ENCODE data around the gene UBLCP1. TPM values are rescaled to one million over a fixed set of nuclear protein-coding genes. Genes with fewer than 3 reads are reported as not detected.
"Not testable (repeated sequence)": the region's sequence is repeated elsewhere in the genome, so short reads cannot be mapped to it uniquely, and the experiment has no call there.

The UBLCP1 gene
- total RNA-seq, 1 experiment from 2014 or later = 32.9 TPM

- Histone ChIP-seq H3K4me1 (ENCODE audit: control insufficient read depth in 1 of 2, insufficient read depth in 2 of 2, low read length in 2 of 2) (peaks cover 0 to 6% of the 10 kb centered on the region in 2 experiments; a peak in 2 of 4 replicates), H2AFZ (ENCODE audit: low read depth, low read length, poor library complexity, severe bottlenecking) (no peak overlapping the region), H3K9me2 (ENCODE audit: insufficient read depth) (no peaks in the 10 kb centered on the region), H3K9me3 (ENCODE audit: control insufficient read depth in 1 of 2, insufficient read depth in 1 of 2, low read depth in 1 of 2, low read length in 2 of 2) (no peaks in the 10 kb centered on the region), H3K9ac (ENCODE audit: low read length) (no peak overlapping the region), H3K36me3 (ENCODE audit: control insufficient read depth in 1 of 2, insufficient read depth in 2 of 2, low read length in 2 of 2) (no peaks in the 10 kb centered on the region), H3K4me2 (ENCODE audit: low read length) (no peak overlapping the region), H4K20me1 (ENCODE audit: insufficient read depth) (no peaks in the 10 kb centered on the region), H3K27me3 (ENCODE audit: insufficient read depth, low read length) (no peaks in the 10 kb centered on the region), H3K4me3 (replicated peaks in 1 of 2; ENCODE audit: low read depth in 1 of 2, low read length in 2 of 2) (no peak overlapping the region), H3K27ac (ENCODE audit: low read depth, low read length) (no peak overlapping the region), H3K79me2 (ENCODE audit: insufficient read depth, low read length) (no peaks in the 10 kb centered on the region)
- ChIA-PET CTCF (no interaction called here), RAD21 (ENCODE audit: low non-redundant PET in 1 of 2, low total read pairs in 2 of 2, uncharacterized antibody in 2 of 2, unreplicated experiment in 2 of 2) (no interaction called here), POLR2A (interaction anchor here (1.2 kb wide), 1 partner anchor 10 kb away, joined by 4 read pairs; no protein-coding TSS in a partner anchor)
- TF ChIP-seq SP1 (IDR thresholded peaks at IDR 0.05; ENCODE audit: low read depth) (0 out of 2 replicates have a peak, but pooled peaks have one; percentile 23), FOSL1 (IDR thresholded peaks at IDR 0.05; ENCODE audit: low read depth) (no peak), CEBPB (IDR thresholded peaks at IDR 0.05; ENCODE audit: low read depth) (peak; percentile 92), TCF7L2 (IDR thresholded peaks at IDR 0.05; ENCODE audit: borderline replicate concordance, extremely low read depth, insufficient read depth, insufficient read length) (no peak), POLR2AphosphoS5 (IDR thresholded peaks at IDR 0.05; ENCODE audit: low read depth, low read length) (peak; percentile 24; the same call in 1 of the 2 replicates), SRF (IDR thresholded peaks at IDR 0.05; ENCODE audit: low read depth) (no peak), MAX (IDR thresholded peaks at IDR 0.05) (no peak)
- intact Hi-C loops (cut with micrococcal nuclease) = no loop called here
- DNase-seq (ENCODE audit: low read depth, low spot score) (no peak), ATAC-seq (no peak)
- no TSS peak for BruUV-seq (replicated peaks)
Measured at GRCh38 chr5:159230657-159231056, 32.4 kb upstream of the UBLCP1 start.

- ChIA-PET RAD21 (ENCODE audit: low non-redundant PET in 1 of 2, low total read pairs in 2 of 2, uncharacterized antibody in 2 of 2, unreplicated experiment in 2 of 2) (no interaction called here), POLR2A (interaction anchor here (1.2 kb wide), 1 partner anchor 9 kb away, joined by 4 read pairs; no protein-coding TSS in a partner anchor), CTCF (no interaction called here)
- H2AFZ ChIP-seq (ENCODE audit: low read depth, low read length, poor library complexity, severe bottlenecking) = no peak overlapping the region
- no TSS peak for BruUV-seq (replicated peaks)
- no peak overlapping the region for H3K4me2 ChIP-seq (ENCODE audit: low read length)
- no peak overlapping the region for H3K4me3 ChIP-seq (replicated peaks in 1 of 2; ENCODE audit: low read depth in 1 of 2, low read length in 2 of 2)
- no peaks in the 10 kb centered on the region for H3K9me2 ChIP-seq (ENCODE audit: insufficient read depth)
- no peaks in the 10 kb centered on the region for H3K79me2 ChIP-seq (ENCODE audit: insufficient read depth, low read length)
- no peaks in the 10 kb centered on the region for H3K27me3 ChIP-seq (ENCODE audit: insufficient read depth, low read length)
- H3K9me3 ChIP-seq (ENCODE audit: control insufficient read depth in 1 of 2, insufficient read depth in 1 of 2, low read depth in 1 of 2, low read length in 2 of 2) = no peaks in the 10 kb centered on the region
- TF ChIP-seq ELF1 (IDR thresholded peaks at IDR 0.05; ENCODE audit: borderline replicate concordance, low read depth) = no peak
- TF ChIP-seq EGR1 (IDR thresholded peaks at IDR 0.05; ENCODE audit: low read depth) = no peak
- TF ChIP-seq SIN3A (IDR thresholded peaks at IDR 0.05; ENCODE audit: low read depth) = no peak
- TF ChIP-seq RAD21 (IDR thresholded peaks at IDR 0.05; ENCODE audit: low read depth) = no peak
- TF ChIP-seq CTCF (IDR thresholded peaks at IDR 0.05 in 2 of 3, conservative IDR thresholded peaks at IDR 0.05 in 1 of 3; ENCODE audit: borderline replicate concordance in 1 of 3, insufficient read depth in 1 of 3, low read depth in 2 of 3, low read length in 2 of 3) = no peak
- TF ChIP-seq CBX3 (IDR thresholded peaks at IDR 0.05; ENCODE audit: low read depth) = no peak
- TF ChIP-seq CEBPB (IDR thresholded peaks at IDR 0.05; ENCODE audit: low read depth) = no peak
- no peak for TF ChIP-seq JUND (IDR thresholded peaks at IDR 0.05)
- H4K20me1 ChIP-seq (ENCODE audit: insufficient read depth) = no peaks in the 10 kb centered on the region
- H3K9ac ChIP-seq (ENCODE audit: low read length) = no peak overlapping the region
- ATAC-seq (no peak), DNase-seq (ENCODE audit: low read depth, low spot score) (no peak)
- H3K4me1 ChIP-seq (ENCODE audit: control insufficient read depth in 1 of 2, insufficient read depth in 2 of 2, low read length in 2 of 2) = peaks cover 0 to 6% of the 10 kb centered on the region in 2 experiments; a peak in 2 of 4 replicates
- no peaks in the 10 kb centered on the region for H3K36me3 ChIP-seq (ENCODE audit: control insufficient read depth in 1 of 2, insufficient read depth in 2 of 2, low read length in 2 of 2)
- intact Hi-C loops (cut with micrococcal nuclease) = no loop called here
- no peak overlapping the region for H3K27ac ChIP-seq (ENCODE audit: low read depth, low read length)
Measured at GRCh38 chr5:159231167-159231566, 31.9 kb upstream of the UBLCP1 start.

- H3K4me3 ChIP-seq (replicated peaks in 1 of 2; ENCODE audit: low read depth in 1 of 2, low read length in 2 of 2); H4K20me1 ChIP-seq (ENCODE audit: insufficient read depth); H3K27ac ChIP-seq (ENCODE audit: low read depth, low read length); H3K27me3 ChIP-seq (ENCODE audit: insufficient read depth, low read length); H3K4me2 ChIP-seq (ENCODE audit: low read length); POLR2A ChIA-PET; RAD21 ChIA-PET (ENCODE audit: low non-redundant PET in 1 of 2, low total read pairs in 2 of 2, uncharacterized antibody in 2 of 2, unreplicated experiment in 2 of 2); BruUV-seq (replicated peaks); H3K79me2 ChIP-seq (ENCODE audit: insufficient read depth, low read length); H2AFZ ChIP-seq (ENCODE audit: low read depth, low read length, poor library complexity, severe bottlenecking); intact Hi-C loops (cut with micrococcal nuclease); H3K36me3 ChIP-seq (ENCODE audit: control insufficient read depth in 1 of 2, insufficient read depth in 2 of 2, low read length in 2 of 2); H3K9me2 ChIP-seq (ENCODE audit: insufficient read depth); CTCF ChIA-PET; H3K9ac ChIP-seq (ENCODE audit: low read length); ATAC-seq; DNase-seq (ENCODE audit: low read depth, low spot score); H3K9me3 ChIP-seq (ENCODE audit: control insufficient read depth in 1 of 2, insufficient read depth in 1 of 2, low read depth in 1 of 2, low read length in 2 of 2): not testable (repeated sequence)
- peaks cover 6 to 12% of the 10 kb centered on the region in 2 experiments; a peak in 3 of 4 replicates for H3K4me1 ChIP-seq (ENCODE audit: control insufficient read depth in 1 of 2, insufficient read depth in 2 of 2, low read length in 2 of 2)
Measured at GRCh38 chr5:159235871-159236520, 27.1 kb upstream of the UBLCP1 start.

Measured in HCT116 (cell line).